HepG2 (cell line): ENCODE measurements around the gene TPD52L2. TPM values are rescaled to one million over a fixed set of nuclear protein-coding genes. Genes with fewer than 3 reads are reported as not detected.

ENCODE experiments used
- ARID2 ChIP-seq: sonication (generic); formaldehyde crosslinking; IDR thresholded peaks from 2 replicates; pipeline ENCODE4 v1.8.1; 2022; ENCODE audit warnings: mild to moderate bottlenecking, missing genetic modification reagents, borderline replicate concordance
- E2F2 ChIP-seq: sonication (generic); formaldehyde crosslinking; IDR thresholded peaks from 2 replicates; pipeline ENCODE4 v1.4.0; 2020; ENCODE audit warnings: missing genetic modification reagents, borderline replicate concordance
- ELF4 ChIP-seq: sonication (generic); formaldehyde crosslinking; IDR thresholded peaks from 2 replicates; pipeline ENCODE4 v1.5.0; 2020; ENCODE audit warnings: missing genetic modification reagents, mild to moderate bottlenecking, moderate library complexity, borderline replicate concordance
- ETV6 ChIP-seq: sonication (generic); formaldehyde crosslinking; conservative IDR thresholded peaks from 2 replicates; pipeline ENCODE4 v1.4.0; 2020; ENCODE audit warnings: missing genetic modification reagents
- HIVEP1 ChIP-seq: sonication (generic); formaldehyde crosslinking; IDR thresholded peaks from 2 replicates; pipeline ENCODE4 v1.4.0; 2020; ENCODE audit warnings: mild to moderate bottlenecking, missing genetic modification reagents
- HOMEZ ChIP-seq: IDR thresholded peaks from 2 replicates; pipeline ENCODE4 v1.6.1; 2016; ENCODE audit warnings: low read depth
- NCOR1 ChIP-seq: fragments of 200-600 bp; sonication (generic); IDR thresholded peaks from 2 replicates; pipeline ENCODE4 v1.7.0; 2017; ENCODE audit warnings: antibody characterized with exemption, low read length, borderline replicate concordance
- NONO ChIP-seq, 2 experiments: fragments of 450-650 bp in 1 of 2; sonication (generic) in 1 of 2; formaldehyde crosslinking in 1 of 2; IDR thresholded peaks in 1 of 2; conservative IDR thresholded peaks in 1 of 2; 2 replicates each; pipeline versions ENCODE4 v1.6.1 to v1.8.0; 2017 to 2022; ENCODE audit warnings: mild to moderate bottlenecking in 1 of 2, missing genetic modification reagents in 1 of 2, moderate library complexity in 1 of 2
- RARA ChIP-seq: IDR thresholded peaks from 2 replicates; pipeline ENCODE4 v1.6.1; 2016; ENCODE audit warnings: missing genetic modification reagents, missing compliant biosample characterization
- polyA plus RNA-seq, 8 experiments: library from polyadenylated mRNA; depleted of rRNA in 3 of 8; stranded (reverse) in 7 of 8; unstranded in 1 of 8; fragments of >200 nt; fragmentation: Illumina TruSeq in 4 of 8; extraction: Trizol in 4 of 8; gene quantifications; 2 replicates each; pipeline versions ENCODE4 v1.2.1 to v1.2.3, GENCODE V29; 2011 to 2016; ENCODE audit warnings: low read depth in 4 of 8, missing spikeins in 1 of 8, mixed read lengths in 1 of 8; ENCODE audit not compliant: insufficient read depth in 1 of 8
- total RNA-seq, 5 experiments: library from RNA; depleted of rRNA; stranded (reverse); fragments of >200 nt; fragmentation: Illumina TruSeq; extraction: Trizol; gene quantifications; 2 replicates each; pipeline ENCODE4 v1.2.3, GENCODE V29; 2016; ENCODE audit warnings: low read depth in 1 of 5
- TF ChIP-seq, protein P1 (sequence below): IDR thresholded peaks from 2 replicates; pipeline ENCODE4 v1.6.1; 2018; ENCODE audit warnings: missing genetic modification reagents, mild to moderate bottlenecking, missing compliant biosample characterization
- TF ChIP-seq, protein P2 (sequence below): IDR thresholded peaks from 2 replicates; pipeline ENCODE4 v1.6.1; 2016; ENCODE audit warnings: low read depth, missing genetic modification reagents, missing compliant biosample characterization
- TF ChIP-seq, protein P3 (sequence below): sonication (generic); formaldehyde crosslinking; IDR thresholded peaks from 2 replicates; pipeline ENCODE4 v1.8.1; 2023; ENCODE audit warnings: mild to moderate bottlenecking, moderate library complexity, missing genetic modification reagents

TPD52L2 gene
- total and polyA plus RNA-seq, 2 of the 13 experiments (the other 11 are each of a cell fraction or from before 2014, with no cell fraction given): 156 to 184 TPM

- TF ChIP-seq RARA (peak; percentile 56), E2F2 (CRISPR knock-in tag) (no peak), NCOR1 (0 out of 2 replicates have a peak, but pooled peaks have one; percentile 31), NONO (IDR thresholded peaks at IDR 0.05) (no peak), NONO (CRISPR knock-in tag; conservative IDR thresholded peaks at IDR 0.05) (no peak), HOMEZ (no peak), ELF4 (CRISPR knock-in tag) (no peak), ARID2 (CRISPR knock-in tag) (no peak), ETV6 (CRISPR knock-in tag) (no peak), HIVEP1 (CRISPR knock-in tag) (no peak)
- TF ChIP-seq, protein P1, sequence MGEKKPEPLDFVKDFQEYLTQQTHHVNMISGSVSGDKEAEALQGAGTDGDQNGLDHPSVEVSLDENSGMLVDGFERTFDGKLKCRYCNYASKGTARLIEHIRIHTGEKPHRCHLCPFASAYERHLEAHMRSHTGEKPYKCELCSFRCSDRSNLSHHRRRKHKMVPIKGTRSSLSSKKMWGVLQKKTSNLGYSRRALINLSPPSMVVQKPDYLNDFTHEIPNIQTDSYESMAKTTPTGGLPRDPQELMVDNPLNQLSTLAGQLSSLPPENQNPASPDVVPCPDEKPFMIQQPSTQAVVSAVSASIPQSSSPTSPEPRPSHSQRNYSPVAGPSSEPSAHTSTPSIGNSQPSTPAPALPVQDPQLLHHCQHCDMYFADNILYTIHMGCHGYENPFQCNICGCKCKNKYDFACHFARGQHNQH (CRISPR knock-in tag): no peak
- TF ChIP-seq, protein P2, sequence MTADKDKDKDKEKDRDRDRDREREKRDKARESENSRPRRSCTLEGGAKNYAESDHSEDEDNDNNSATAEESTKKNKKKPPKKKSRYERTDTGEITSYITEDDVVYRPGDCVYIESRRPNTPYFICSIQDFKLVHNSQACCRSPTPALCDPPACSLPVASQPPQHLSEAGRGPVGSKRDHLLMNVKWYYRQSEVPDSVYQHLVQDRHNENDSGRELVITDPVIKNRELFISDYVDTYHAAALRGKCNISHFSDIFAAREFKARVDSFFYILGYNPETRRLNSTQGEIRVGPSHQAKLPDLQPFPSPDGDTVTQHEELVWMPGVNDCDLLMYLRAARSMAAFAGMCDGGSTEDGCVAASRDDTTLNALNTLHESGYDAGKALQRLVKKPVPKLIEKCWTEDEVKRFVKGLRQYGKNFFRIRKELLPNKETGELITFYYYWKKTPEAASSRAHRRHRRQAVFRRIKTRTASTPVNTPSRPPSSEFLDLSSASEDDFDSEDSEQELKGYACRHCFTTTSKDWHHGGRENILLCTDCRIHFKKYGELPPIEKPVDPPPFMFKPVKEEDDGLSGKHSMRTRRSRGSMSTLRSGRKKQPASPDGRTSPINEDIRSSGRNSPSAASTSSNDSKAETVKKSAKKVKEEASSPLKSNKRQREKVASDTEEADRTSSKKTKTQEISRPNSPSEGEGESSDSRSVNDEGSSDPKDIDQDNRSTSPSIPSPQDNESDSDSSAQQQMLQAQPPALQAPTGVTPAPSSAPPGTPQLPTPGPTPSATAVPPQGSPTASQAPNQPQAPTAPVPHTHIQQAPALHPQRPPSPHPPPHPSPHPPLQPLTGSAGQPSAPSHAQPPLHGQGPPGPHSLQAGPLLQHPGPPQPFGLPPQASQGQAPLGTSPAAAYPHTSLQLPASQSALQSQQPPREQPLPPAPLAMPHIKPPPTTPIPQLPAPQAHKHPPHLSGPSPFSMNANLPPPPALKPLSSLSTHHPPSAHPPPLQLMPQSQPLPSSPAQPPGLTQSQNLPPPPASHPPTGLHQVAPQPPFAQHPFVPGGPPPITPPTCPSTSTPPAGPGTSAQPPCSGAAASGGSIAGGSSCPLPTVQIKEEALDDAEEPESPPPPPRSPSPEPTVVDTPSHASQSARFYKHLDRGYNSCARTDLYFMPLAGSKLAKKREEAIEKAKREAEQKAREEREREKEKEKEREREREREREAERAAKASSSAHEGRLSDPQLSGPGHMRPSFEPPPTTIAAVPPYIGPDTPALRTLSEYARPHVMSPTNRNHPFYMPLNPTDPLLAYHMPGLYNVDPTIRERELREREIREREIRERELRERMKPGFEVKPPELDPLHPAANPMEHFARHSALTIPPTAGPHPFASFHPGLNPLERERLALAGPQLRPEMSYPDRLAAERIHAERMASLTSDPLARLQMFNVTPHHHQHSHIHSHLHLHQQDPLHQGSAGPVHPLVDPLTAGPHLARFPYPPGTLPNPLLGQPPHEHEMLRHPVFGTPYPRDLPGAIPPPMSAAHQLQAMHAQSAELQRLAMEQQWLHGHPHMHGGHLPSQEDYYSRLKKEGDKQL: no peak
- TF ChIP-seq, protein P3, sequence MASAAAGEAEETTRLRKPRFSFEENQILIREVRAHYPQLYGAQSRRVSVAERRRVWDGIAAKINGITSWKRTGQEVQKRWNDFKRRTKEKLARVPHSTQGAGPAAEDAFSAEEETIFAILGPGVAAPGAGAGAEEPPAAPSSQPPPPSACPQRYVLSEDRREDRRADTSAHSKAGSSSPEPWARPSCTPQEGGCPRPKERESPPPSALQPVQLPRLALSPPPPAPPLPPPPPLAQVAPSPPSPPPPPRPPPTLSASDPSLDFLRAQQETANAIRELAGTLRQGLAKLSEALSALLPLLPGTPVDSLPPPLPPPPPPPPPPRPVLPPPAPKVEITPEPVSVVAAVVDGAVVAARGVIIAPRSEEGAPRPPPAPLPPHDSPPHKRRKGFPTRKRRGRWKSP (CRISPR knock-in tag): no peak
These were observed 41.3 kb upstream of the TPD52L2 start (continued) for GRCh38 chr20:63823691-63824311.
